Hepatocyte (in vitro differentiated cells): ENCODE data around the gene ECT2L. TPM values are rescaled to one million over a fixed set of nuclear protein-coding genes. Genes with fewer than 3 reads are reported as not detected.

Experiments used
- DNase-seq: peaks from one replicate; pipeline ENCODE4 v3.0.0-alpha.2; 2016; ENCODE audit warnings: low spot score
- H2AFZ ChIP-seq: fragments of 200-600 bp; sonication (generic); 2 replicates; pipeline ENCODE4 v1.6.0; 2016; ENCODE audit warnings: antibody characterized with exemption, mild to moderate bottlenecking
- H3K27ac ChIP-seq: fragments of 200-600 bp; sonication (generic); 2 replicates; pipeline ENCODE4 v1.5.1; 2016; ENCODE audit warnings: mild to moderate bottlenecking
- H3K27me3 ChIP-seq: fragments of 200-600 bp; sonication (generic); 2 replicates; pipeline ENCODE4 v1.6.1; 2016
- H3K36me3 ChIP-seq: fragments of 200-600 bp; sonication (generic); replicated peaks from 2 replicates; pipeline ENCODE4 v1.5.1; 2016; ENCODE audit warnings: low read depth; ENCODE audit not compliant: insufficient read depth
- H3K4me1 ChIP-seq: fragments of 200-600 bp; sonication (generic); 2 replicates; pipeline ENCODE4 v1.5.1; 2016; ENCODE audit warnings: mild to moderate bottlenecking, moderate library complexity; ENCODE audit not compliant: insufficient read depth
- H3K4me2 ChIP-seq: fragments of 200-600 bp; sonication (generic); 2 replicates; pipeline ENCODE4 v1.6.0; 2016
- H3K4me3 ChIP-seq: fragments of 200-600 bp; sonication (generic); 2 replicates; pipeline ENCODE4 v1.5.1; 2016; ENCODE audit warnings: mild to moderate bottlenecking
- H3K79me2 ChIP-seq: fragments of 200-600 bp; sonication (generic); 2 replicates; pipeline ENCODE4 v1.6.0; 2017; ENCODE audit warnings: mild to moderate bottlenecking
- H3K9me2 ChIP-seq: fragments of 200-600 bp; sonication (generic); replicated peaks from 2 replicates; pipeline ENCODE4 v1.6.0; 2017; ENCODE audit warnings: mild to moderate bottlenecking; ENCODE audit not compliant: insufficient read depth
- H3K9me3 ChIP-seq: fragments of 200-600 bp; sonication (generic); 2 replicates; pipeline ENCODE4 v1.5.1; 2016; ENCODE audit warnings: low read depth, mild to moderate bottlenecking
- H4K20me1 ChIP-seq: fragments of 200-600 bp; sonication (generic); 2 replicates; pipeline ENCODE4 v1.6.0; 2016; ENCODE audit warnings: mild to moderate bottlenecking; ENCODE audit not compliant: insufficient read depth, poor library complexity, severe bottlenecking
- CTCF ChIP-seq: fragments of 200-600 bp; sonication (generic); IDR thresholded peaks from 2 replicates; pipeline ENCODE4 v1.5.1; 2016; ENCODE audit warnings: antibody characterized with exemption, mild to moderate bottlenecking; ENCODE audit not compliant: poor library complexity
- EZH2 ChIP-seq: fragments of 200-600 bp; sonication (generic); IDR thresholded peaks from 2 replicates; pipeline ENCODE4 v1.6.1; 2016; ENCODE audit warnings: antibody characterized with exemption, mild to moderate bottlenecking, borderline replicate concordance
- EZH2phosphoT487 ChIP-seq: fragments of 200-600 bp; sonication (generic); IDR thresholded peaks from one replicate; pipeline ENCODE4 v1.6.1; 2018; ENCODE audit warnings: antibody characterized with exemption, mild to moderate bottlenecking, low read depth, moderate library complexity; ENCODE audit not compliant: unreplicated experiment, severe bottlenecking
- WGBS: methylation state at CpG from one replicate; pipeline ENCODE4 v1.1.6; 2016; ENCODE audit warnings: low lambda C conversion rate; ENCODE audit errors: missing lambda C conversion rate; 5-methylcytosine and 5-hydroxymethylcytosine counted together
- polyA plus RNA-seq: library from polyadenylated mRNA; unstranded; fragments of >200 nt; fragmentation: Nextera tagmentation; extraction: Ambion mirVana; gene quantifications from 2 replicates; pipeline ENCODE4 v1.2.1, GENCODE V29; 2016
- total RNA-seq: library from RNA; depleted of rRNA; stranded (reverse); fragments of >200 nt; gene quantifications from 2 replicates; pipeline ENCODE4 v1.2.3, GENCODE V29; 2014

Gene ECT2L
- total and polyA plus RNA-seq, 2 experiments from 2014 or later = not detected

- peaks cover 9% of the 10 kb centered on the region for H3K36me3 ChIP-seq
- H3K4me1 ChIP-seq = no peaks in the 10 kb centered on the region
- H3K4me2 ChIP-seq = no peak overlapping the region
- 80% methylated on average over 4 of the region's 4 CpGs for WGBS
- H4K20me1 ChIP-seq = no peaks in the 10 kb centered on the region
- no peaks in the 10 kb centered on the region for H3K79me2 ChIP-seq
- H2AFZ ChIP-seq = no peak overlapping the region
- no peak for DNase-seq
- no peak overlapping the region for H3K27ac ChIP-seq
- H3K27me3 ChIP-seq = no peaks in the 10 kb centered on the region
- no peak overlapping the region for H3K4me3 ChIP-seq
- H3K9me3 ChIP-seq = no peaks in the 10 kb centered on the region
- no peaks in the 10 kb centered on the region for H3K9me2 ChIP-seq
- TF ChIP-seq CTCF (no peak), EZH2phosphoT487 (no peak), EZH2 (no peak)
Observed at GRCh38 chr6:138909511-138909910, 113.6 kb downstream of the ECT2L start.

GRCh38 chr6:138909975-138910374, 114.1 kb downstream of the ECT2L start:
- Histone ChIP-seq H3K79me2 (no peaks in the 10 kb centered on the region), H2AFZ (no peak overlapping the region), H3K27me3 (no peaks in the 10 kb centered on the region), H4K20me1 (no peaks in the 10 kb centered on the region), H3K9me3 (no peaks in the 10 kb centered on the region), H3K27ac (no peak overlapping the region), H3K4me3 (no peak overlapping the region), H3K4me1 (no peaks in the 10 kb centered on the region), H3K4me2 (no peak overlapping the region), H3K9me2 (no peaks in the 10 kb centered on the region), H3K36me3 (peaks cover 9% of the 10 kb centered on the region)
- 95% methylated on average over 1 of the region's 1 CpG for WGBS
- no peak for DNase-seq
- TF ChIP-seq EZH2phosphoT487 = no peak
- TF ChIP-seq EZH2 = no peak
- no peak for TF ChIP-seq CTCF

GRCh38 chr6:138912308-138912707, 116.4 kb downstream of the ECT2L start:
- H3K36me3 ChIP-seq = no peaks in the 10 kb centered on the region
- WGBS = 85% methylated on average over 3 of the region's 3 CpGs
- no peaks in the 10 kb centered on the region for H4K20me1 ChIP-seq
- H3K9me2 ChIP-seq = no peaks in the 10 kb centered on the region
- no peaks in the 10 kb centered on the region for H3K4me1 ChIP-seq
- no peaks in the 10 kb centered on the region for H3K9me3 ChIP-seq
- no peak overlapping the region for H3K4me3 ChIP-seq
- H3K27me3 ChIP-seq = no peaks in the 10 kb centered on the region
- H3K4me2 ChIP-seq = no peak overlapping the region
- H2AFZ ChIP-seq = no peak overlapping the region
- no peak overlapping the region for H3K27ac ChIP-seq
- no peak for DNase-seq
- TF ChIP-seq CTCF (no peak), EZH2phosphoT487 (no peak)
- H3K79me2 ChIP-seq = no peaks in the 10 kb centered on the region

- no peaks in the 10 kb centered on the region for H3K4me1 ChIP-seq
- H4K20me1 ChIP-seq = no peaks in the 10 kb centered on the region
- H3K9me3 ChIP-seq = no peaks in the 10 kb centered on the region
- no peak for DNase-seq
- TF ChIP-seq EZH2 (no peak), EZH2phosphoT487 (no peak), CTCF (no peak)
- H3K27ac ChIP-seq = no peak overlapping the region
- 93% methylated on average over 1 of the region's 1 CpG for WGBS
- no peaks in the 10 kb centered on the region for H3K27me3 ChIP-seq
- H3K9me2 ChIP-seq = no peaks in the 10 kb centered on the region
- no peaks in the 10 kb centered on the region for H3K79me2 ChIP-seq
- H3K36me3 ChIP-seq = no peaks in the 10 kb centered on the region
- H3K4me2 ChIP-seq = no peak overlapping the region
- H2AFZ ChIP-seq = no peak overlapping the region
- H3K4me3 ChIP-seq = no peak overlapping the region
Observed at GRCh38 chr6:138914701-138915100, 118.8 kb downstream of the ECT2L start.
